Activated effector memory CD4-positive, alpha-beta T cell treated with anti-CD3 and anti-CD28 coated beads, Interleukin-2, amount 50 U/mL, for 16 hours (primary cell): Measurements from ENCODE around the gene DLG5.

Experiments used
- DNase-seq: peaks from one replicate; pipeline ENCODE4 v3.0.0-alpha.2; 2020

DLG5 gene

GRCh38 chr10:77865580-77866324 is 60.8 kb downstream of the DLG5 start:
- no peak for DNase-seq

GRCh38 chr10:77864151-77864851 is 62.3 kb downstream of the DLG5 start:
- no peak for DNase-seq

GRCh38 chr10:77863446-77863845 is 63.1 kb downstream of the DLG5 start:
- no peak for DNase-seq

DNA sequence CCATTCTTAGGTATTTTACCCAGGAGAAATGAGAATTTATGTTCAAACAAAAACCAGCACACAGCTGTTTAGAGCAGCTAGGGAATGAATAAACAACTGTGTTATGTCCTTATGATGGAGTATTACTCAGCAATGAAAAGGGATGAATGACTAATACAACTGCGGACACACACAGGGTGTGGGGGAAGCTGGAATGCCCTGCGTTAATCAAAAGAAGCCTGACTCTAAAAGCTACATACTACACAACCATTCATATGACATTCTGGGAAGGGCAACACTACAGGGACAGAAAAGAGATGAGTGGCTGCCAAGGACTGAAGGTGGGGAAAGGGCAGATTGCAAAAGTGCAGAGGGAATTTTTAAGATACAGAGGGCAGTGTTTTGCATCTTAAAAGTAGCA is 64.0 kb downstream of the DLG5 start:
- no peak for DNase-seq

- DNase-seq: no peak
Measured at GRCh38 chr10:77861366-77861765, 65.2 kb downstream of the DLG5 start.

DNA sequence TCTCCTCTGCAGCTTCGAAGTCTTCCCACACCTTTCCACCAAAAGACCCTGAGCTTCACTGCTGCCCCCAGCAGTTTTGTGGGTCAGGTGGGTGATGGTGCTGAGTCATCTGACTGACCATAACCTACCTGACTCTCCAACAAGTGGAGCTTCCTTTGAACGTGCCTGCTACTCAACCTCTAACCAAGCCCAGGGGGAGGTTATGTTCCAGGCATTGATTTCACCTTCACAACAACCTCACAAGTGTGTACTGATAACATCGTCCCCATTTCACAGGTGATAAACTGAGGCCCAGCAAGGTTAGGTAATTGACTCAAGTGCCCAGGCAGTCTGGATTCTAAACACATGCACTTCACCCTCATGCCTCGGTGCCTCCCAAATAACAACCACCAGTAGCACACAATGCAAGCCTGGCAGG is 66.7 kb downstream of the DLG5 start:
- no peak for DNase-seq

DNA sequence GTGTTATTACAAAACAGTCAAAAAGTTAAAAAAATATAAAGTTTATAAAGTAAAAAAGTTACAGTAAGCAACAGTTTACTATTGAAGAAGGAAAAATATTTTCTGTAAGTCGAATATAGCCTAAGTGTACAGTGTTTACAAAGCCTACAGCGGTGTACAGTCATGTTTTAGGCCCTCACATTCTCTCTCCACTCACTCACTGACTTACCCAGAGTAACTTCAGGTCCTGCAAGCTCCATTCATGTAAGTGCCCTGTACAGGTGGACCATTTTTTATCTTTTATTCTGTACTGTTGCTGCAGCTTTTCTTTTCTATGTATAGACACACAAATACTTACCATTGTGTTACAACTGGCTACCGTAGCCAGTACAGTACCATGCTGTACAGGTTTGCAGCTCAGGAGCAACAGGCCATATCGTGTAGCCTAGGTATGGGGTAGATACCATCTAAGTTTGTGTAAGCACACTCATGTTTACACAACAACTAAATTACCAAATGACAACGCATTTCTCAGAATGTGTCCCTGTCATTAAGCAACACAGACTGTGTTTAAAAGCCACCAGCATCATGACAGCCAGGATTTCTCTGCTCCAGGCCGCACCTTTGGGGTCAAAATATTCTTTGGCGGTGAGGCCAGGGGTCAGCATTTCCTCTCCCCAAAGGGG is 67.2 kb downstream of the DLG5 start:
- no peak for DNase-seq

DNA sequence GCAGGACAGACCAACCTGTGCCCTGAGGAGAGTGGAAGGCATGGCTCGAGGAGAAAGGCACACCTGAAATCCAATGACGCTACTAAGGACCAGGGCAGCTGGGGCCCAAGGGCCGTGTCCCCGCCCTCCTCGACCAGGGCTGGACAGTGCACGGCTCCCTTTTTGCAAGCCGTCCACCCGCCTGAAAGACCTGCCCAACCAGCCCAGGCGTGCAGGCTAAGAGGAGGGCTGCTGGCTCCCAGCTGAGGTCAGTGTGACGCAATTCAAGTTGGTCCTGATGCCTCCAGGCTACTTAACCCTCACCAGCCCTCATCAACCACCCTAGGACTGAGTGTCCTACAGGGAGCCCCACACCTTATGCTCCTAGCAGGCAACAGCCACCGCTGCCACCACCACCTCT is 69.3 kb downstream of the DLG5 start:
- DNase-seq: no peak

DNA sequence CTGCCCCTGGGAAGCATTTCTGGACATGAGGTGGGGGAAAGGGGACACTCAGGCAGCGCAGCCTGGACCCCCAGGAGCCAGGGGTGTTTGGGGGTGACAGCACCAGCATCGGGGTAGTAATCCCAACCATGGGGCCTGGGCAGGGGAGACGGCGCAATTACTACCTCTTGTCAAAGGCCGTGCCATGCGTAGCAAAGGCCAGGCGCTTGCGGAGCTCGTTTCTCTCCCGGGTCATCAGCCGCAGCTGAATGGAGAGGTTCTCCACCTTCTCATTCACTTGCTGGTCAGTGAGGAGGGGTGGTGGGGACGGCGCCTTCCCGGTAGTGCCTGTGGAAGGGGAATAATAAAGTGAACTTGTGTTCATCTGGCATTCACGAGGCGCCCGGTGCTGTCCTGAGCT is 70.0 kb downstream of the DLG5 start:
- DNase-seq: no peak

DNA sequence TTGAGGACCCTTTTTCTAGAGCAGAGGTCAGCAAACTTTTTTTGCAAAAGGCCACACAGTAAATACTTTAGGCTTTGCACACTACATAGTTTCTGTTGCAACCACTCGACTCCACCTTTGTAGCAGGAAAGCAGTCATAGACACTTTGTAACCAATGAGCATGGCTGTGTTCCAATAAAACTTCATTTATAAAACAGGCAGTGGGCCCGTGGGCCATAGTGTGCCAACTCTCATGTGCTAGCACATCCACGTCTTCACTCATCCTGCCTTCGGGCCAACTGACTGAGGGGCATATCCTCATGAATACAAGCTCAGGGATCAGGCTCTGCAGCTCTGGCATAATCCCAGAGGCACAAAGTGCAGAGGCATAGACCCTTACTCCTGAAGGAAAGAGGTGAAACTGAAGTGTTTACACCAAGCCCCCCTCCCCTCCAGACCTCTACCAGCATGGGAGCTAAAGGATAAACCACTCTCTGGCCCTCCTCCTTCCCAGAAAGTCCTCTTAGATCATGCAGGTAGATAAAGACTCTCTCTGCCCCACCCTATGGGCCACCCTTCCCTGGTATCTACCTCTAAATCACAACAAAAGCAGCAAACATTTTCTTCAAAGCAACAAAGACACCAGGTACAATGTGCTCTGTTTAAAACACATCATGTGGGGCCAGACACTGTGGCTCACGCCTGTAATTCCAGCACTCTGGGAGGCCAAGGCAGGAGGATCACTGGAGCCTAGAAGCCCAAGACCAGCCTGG is 71.0 kb downstream of the DLG5 start:
- DNase-seq: no peak

GRCh38 chr10:77854115-77854514 is 72.4 kb downstream of the DLG5 start:
- no peak for DNase-seq

DNA sequence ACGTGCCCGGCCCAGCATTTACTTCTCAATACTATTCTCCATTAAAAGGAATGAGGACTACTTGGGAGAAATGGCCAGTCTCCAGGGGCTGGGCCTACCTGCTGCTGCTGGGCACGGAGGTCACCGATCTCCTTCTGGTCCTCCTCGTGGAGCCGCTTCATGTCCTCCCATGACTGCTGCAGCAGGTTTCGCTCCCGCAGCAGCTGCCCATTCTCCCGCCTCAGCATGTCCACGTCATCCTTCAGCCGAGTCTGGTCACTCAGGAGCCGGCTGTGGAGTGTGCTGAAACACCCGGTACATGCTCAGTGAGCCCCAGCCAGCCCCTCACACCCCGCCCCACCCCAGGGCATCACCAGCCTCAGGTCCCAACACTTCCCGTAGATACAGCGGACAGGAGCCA is 73.3 kb downstream of the DLG5 start:
- no peak for DNase-seq

DNA sequence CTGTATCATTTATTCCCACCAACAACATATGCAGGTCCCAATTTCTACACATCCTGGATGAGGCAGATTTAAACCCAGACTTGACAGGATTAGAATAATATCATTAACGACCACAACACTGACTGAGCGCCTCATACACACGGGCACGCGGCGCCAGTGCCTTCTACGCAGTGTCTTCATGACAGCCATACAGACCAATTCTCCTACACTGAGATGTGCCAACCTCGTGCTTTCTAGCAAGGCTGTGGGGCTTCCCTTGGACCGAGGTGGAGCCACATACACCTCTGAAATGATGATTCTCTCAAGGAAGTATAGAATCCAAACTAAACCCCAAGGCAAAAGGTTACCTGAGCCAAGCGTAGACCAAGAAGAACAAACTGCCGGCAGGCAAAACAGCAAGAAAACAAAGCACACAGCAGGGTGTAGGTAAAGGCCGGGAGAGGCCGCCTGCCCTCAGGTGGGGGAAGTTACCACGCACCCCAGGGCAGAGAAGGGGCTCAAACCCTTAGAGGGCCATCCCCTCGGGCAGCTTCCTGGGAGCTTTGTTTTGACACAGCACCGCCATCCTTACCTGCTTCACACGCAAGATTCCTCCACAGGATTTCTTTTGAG is 75.8 kb downstream of the DLG5 start:
- no peak for DNase-seq

DNA sequence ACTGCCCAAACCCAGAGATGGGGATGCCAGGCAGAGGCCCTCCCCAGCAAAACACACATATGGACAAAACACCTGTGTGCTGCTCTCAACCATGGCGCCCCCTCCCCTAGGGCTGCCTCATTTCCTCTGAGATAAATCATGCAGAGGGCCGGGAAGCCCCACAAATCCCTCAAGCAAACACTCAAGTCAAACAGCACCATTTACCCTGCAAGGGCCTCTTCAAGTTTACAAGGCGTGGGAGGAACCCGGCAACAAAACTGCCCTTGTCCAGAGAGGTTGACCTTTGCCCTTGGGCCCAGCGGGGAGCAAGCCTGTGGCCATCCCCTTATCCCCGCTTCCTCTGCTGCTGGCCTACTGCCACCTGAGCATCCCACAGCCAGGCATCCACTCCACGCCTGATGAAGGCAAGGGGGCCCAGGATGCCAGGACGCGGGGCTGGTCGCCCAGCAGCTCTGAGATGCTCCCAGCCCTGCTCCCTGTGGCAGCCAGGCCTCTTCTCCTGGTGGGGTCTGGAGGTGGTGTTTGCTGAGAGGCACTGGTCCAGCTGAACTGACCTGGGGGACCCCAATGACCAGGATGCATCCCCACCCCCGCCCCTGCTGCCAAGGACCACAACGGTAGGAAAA is 77.4 kb downstream of the DLG5 start:
- DNase-seq: no peak

DNA sequence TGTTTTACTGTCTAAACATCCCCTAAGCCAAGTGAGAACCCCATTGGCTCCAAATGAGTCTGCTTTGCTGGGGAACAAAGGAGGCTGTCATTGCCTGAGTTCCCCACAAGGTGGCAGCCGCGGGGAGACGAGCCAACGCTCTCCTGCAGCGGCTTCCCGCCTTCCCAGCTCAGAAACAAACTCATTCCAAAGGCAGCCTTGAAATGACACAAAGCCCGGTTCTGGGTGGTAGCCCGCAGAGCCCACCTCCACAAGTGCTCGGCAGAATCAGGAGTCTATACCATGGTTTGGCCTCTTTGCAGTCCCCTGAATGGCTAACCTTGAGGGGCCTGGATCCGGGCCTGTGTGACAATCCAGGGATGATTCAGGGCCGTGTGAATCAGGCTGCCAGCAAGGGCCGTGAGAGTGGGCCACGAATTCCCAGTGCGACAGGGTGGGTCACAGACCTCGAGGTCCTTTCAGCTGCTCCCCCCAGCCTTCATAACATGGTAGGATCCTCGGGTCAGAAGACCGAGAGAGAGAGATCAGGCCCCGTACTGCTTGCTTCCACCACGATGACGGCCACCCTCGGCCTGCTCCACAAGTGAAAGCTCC is 79.7 kb downstream of the DLG5 start:
- peak; percentile 85 for DNase-seq

GRCh38 chr10:77845451-77845850 is 81.1 kb downstream of the DLG5 start:
- DNase-seq: no peak

- no peak for DNase-seq
Measured at GRCh38 chr10:77844713-77845445, 81.7 kb downstream of the DLG5 start.

- no peak for DNase-seq
Measured at GRCh38 chr10:77844177-77844576, 82.4 kb downstream of the DLG5 start.

DNA sequence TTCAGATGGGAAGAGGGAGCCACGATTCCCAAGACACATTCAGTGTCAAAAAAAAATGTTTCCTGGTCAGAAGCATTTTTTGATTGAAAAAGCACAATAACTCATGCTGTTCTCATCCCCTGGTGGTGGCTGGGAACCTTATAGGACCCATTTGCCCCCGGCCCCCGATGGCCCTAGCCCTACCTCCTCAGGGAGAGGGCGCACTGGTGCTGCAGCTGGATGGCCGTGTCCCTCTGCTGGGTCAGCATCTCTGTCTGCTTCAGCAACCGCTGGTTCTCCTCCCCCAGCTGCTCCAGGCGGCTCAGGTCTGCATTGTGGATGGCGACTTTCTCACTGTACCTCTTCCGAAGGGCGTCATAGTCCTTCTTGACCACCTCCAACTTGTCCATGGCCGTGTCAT is 83.3 kb downstream of the DLG5 start:
- no peak for DNase-seq

- no peak for DNase-seq
Measured at GRCh38 chr10:77842652-77843212, 83.8 kb downstream of the DLG5 start.
